ENCODE measurements around the gene RIOX2. TPM values are rescaled to one million over a fixed set of nuclear protein-coding genes. Genes with fewer than 3 reads are reported as not detected.

RIOX2 gene
- total RNA-seq, 2 experiments from 2014 or later: 47.9 to 82.1 TPM

GRCh38 chr3:97959872-97960271 lies 12.4 kb downstream of the RIOX2 start:
- Mint-ChIP-seq H3K9me3 (ENCODE audit: low read depth) (no peaks in the 10 kb centered on the region), H3K4me3 (no peak overlapping the region), H3K27ac (no peak overlapping the region), H3K36me3 (peaks cover 56% of the 10 kb centered on the region), H3K4me1 (peaks cover 32% of the 10 kb centered on the region), H3K27me3 (no peaks in the 10 kb centered on the region)
- CTCF ChIA-PET: interaction anchor here (0.9 kb wide), 1 partner anchor 16 kb away, joined by 3 read pairs; no protein-coding TSS in a partner anchor
- ATAC-seq (no peak), DNase-seq (no peak)

GRCh38 chr3:97958796-97959195 lies 13.4 kb downstream of the RIOX2 start:
- Mint-ChIP-seq H3K36me3 (peaks cover 55% of the 10 kb centered on the region), H3K27me3 (no peaks in the 10 kb centered on the region), H3K4me3 (no peak overlapping the region), H3K9me3 (ENCODE audit: low read depth) (no peaks in the 10 kb centered on the region), H3K27ac (peak overlapping the region; percentile 49), H3K4me1 (peaks cover 25% of the 10 kb centered on the region)
- CTCF ChIA-PET: interaction anchor here (1.3 kb wide), 1 partner anchor 10 kb away, joined by 3 read pairs; no protein-coding TSS in a partner anchor
- DNase-seq (no peak), ATAC-seq (no peak)

- Mint-ChIP-seq H3K27ac (no peak overlapping the region), H3K9me3 (ENCODE audit: low read depth) (no peaks in the 10 kb centered on the region), H3K27me3 (no peaks in the 10 kb centered on the region), H3K36me3 (peaks cover 54% of the 10 kb centered on the region), H3K4me3 (no peak overlapping the region), H3K4me1 (peaks cover 21% of the 10 kb centered on the region)
- no peak for DNase-seq
- ATAC-seq: no peak
- CTCF ChIA-PET: interaction anchor here (1.3 kb wide), 1 partner anchor 10 kb away, joined by 3 read pairs; no protein-coding TSS in a partner anchor
These were observed 13.8 kb downstream of the RIOX2 start for GRCh38 chr3:97958396-97958795.

GRCh38 chr3:97957617-97958311 lies 14.5 kb downstream of the RIOX2 start:
- no peak for ATAC-seq
- H3K27ac Mint-ChIP-seq: peak overlapping the region; percentile 28
- peaks cover 18% of the 10 kb centered on the region for H3K4me1 Mint-ChIP-seq
- no peaks in the 10 kb centered on the region for H3K9me3 Mint-ChIP-seq (ENCODE audit: low read depth)
- H3K36me3 Mint-ChIP-seq: peaks cover 57% of the 10 kb centered on the region
- DNase-seq: no peak
- no peak overlapping the region for H3K4me3 Mint-ChIP-seq
- CTCF ChIA-PET: interaction anchor here (1.3 kb wide), 1 partner anchor 11 kb away, joined by 3 read pairs; no protein-coding TSS in a partner anchor
- no peaks in the 10 kb centered on the region for H3K27me3 Mint-ChIP-seq

GRCh38 chr3:97956051-97956450 lies 16.2 kb downstream of the RIOX2 start:
- H3K27me3 Mint-ChIP-seq: no peaks in the 10 kb centered on the region
- no peak overlapping the region for H3K27ac Mint-ChIP-seq
- H3K36me3 Mint-ChIP-seq: peaks cover 57% of the 10 kb centered on the region
- no peaks in the 10 kb centered on the region for H3K9me3 Mint-ChIP-seq (ENCODE audit: low read depth)
- no peak for DNase-seq
- H3K4me1 Mint-ChIP-seq: peaks cover 12% of the 10 kb centered on the region
- ATAC-seq: no peak
- no peak overlapping the region for H3K4me3 Mint-ChIP-seq
- CTCF ChIA-PET: no interaction called here

- no peaks in the 10 kb centered on the region for H3K27me3 Mint-ChIP-seq
- no peaks in the 10 kb centered on the region for H3K9me3 Mint-ChIP-seq (ENCODE audit: low read depth)
- DNase-seq (no peak), ATAC-seq (no peak)
- peaks cover 14% of the 10 kb centered on the region for H3K4me1 Mint-ChIP-seq
- H3K27ac Mint-ChIP-seq: peak overlapping the region; percentile 42
- CTCF ChIA-PET: interaction anchor here (0.7 to 1.6 kb wide), 5 partner anchors 11 to 154 kb away, joined by 3 to 6 read pairs (median 3); no protein-coding TSS in a partner anchor
- H3K36me3 Mint-ChIP-seq: peaks cover 66% of the 10 kb centered on the region
- H3K4me3 Mint-ChIP-seq: no peak overlapping the region
These were observed 17.9 kb downstream of the RIOX2 start for GRCh38 chr3:97954228-97954827.

- Mint-ChIP-seq H3K36me3 (peaks cover 69% of the 10 kb centered on the region), H3K27me3 (no peaks in the 10 kb centered on the region), H3K4me3 (no peak overlapping the region), H3K4me1 (peaks cover 14% of the 10 kb centered on the region), H3K9me3 (ENCODE audit: low read depth) (no peaks in the 10 kb centered on the region), H3K27ac (no peak overlapping the region)
- DNase-seq (no peak), ATAC-seq (no peak)
- CTCF ChIA-PET: interaction anchor here (0.7 to 1.9 kb wide), 2 partner anchors 70 to 161 kb away, joined by 3 to 4 read pairs; no protein-coding TSS in a partner anchor
These were observed 19.4 kb downstream of the RIOX2 start for GRCh38 chr3:97952872-97953271.

- no peak overlapping the region for H3K4me3 Mint-ChIP-seq
- H3K27ac Mint-ChIP-seq: no peak overlapping the region
- CTCF ChIA-PET: interaction anchor here (0.6 to 1.9 kb wide), 2 partner anchors 13 to 160 kb away, joined by 3 to 4 read pairs; no protein-coding TSS in a partner anchor
- ATAC-seq (no peak), DNase-seq (no peak)
- H3K27me3 Mint-ChIP-seq: no peaks in the 10 kb centered on the region
- H3K9me3 Mint-ChIP-seq (ENCODE audit: low read depth): no peaks in the 10 kb centered on the region
- peaks cover 66% of the 10 kb centered on the region for H3K36me3 Mint-ChIP-seq
- H3K4me1 Mint-ChIP-seq: peaks cover 14% of the 10 kb centered on the region
These were observed 20.0 kb downstream of the RIOX2 start for GRCh38 chr3:97952280-97952679.

GRCh38 chr3:97950360-97950759 lies 21.9 kb downstream of the RIOX2 start:
- DNase-seq (no peak), ATAC-seq (peak; percentile 45)
- CTCF ChIA-PET: interaction anchor here (0.9 to 1.2 kb wide), 3 partner anchors 15 to 73 kb away, joined by 3 to 4 read pairs (median 4); no protein-coding TSS in a partner anchor
- Mint-ChIP-seq H3K27me3 (no peaks in the 10 kb centered on the region), H3K9me3 (ENCODE audit: low read depth) (no peaks in the 10 kb centered on the region), H3K4me1 (peaks cover 14% of the 10 kb centered on the region), H3K27ac (no peak overlapping the region), H3K4me3 (no peak overlapping the region), H3K36me3 (peaks cover 70% of the 10 kb centered on the region)

GRCh38 chr3:97949743-97950142 lies 22.5 kb downstream of the RIOX2 start:
- ATAC-seq (no peak), DNase-seq (no peak)
- H3K9me3 Mint-ChIP-seq (ENCODE audit: low read depth): no peaks in the 10 kb centered on the region
- H3K27me3 Mint-ChIP-seq: no peaks in the 10 kb centered on the region
- CTCF ChIA-PET: interaction anchor here (0.9 to 1.2 kb wide), 3 partner anchors 15 to 73 kb away, joined by 3 to 4 read pairs (median 4); no protein-coding TSS in a partner anchor
- H3K27ac Mint-ChIP-seq: no peak overlapping the region
- H3K4me3 Mint-ChIP-seq: no peak overlapping the region
- peaks cover 12% of the 10 kb centered on the region for H3K4me1 Mint-ChIP-seq
- H3K36me3 Mint-ChIP-seq: peaks cover 72% of the 10 kb centered on the region

GRCh38 chr3:97949110-97949485 lies 23.1 kb downstream of the RIOX2 start:
- H3K4me1 Mint-ChIP-seq: peaks cover 12% of the 10 kb centered on the region
- no peak overlapping the region for H3K27ac Mint-ChIP-seq
- no peaks in the 10 kb centered on the region for H3K27me3 Mint-ChIP-seq
- no peak for DNase-seq
- CTCF ChIA-PET: no interaction called here
- no peak overlapping the region for H3K4me3 Mint-ChIP-seq
- peaks cover 69% of the 10 kb centered on the region for H3K36me3 Mint-ChIP-seq
- no peaks in the 10 kb centered on the region for H3K9me3 Mint-ChIP-seq (ENCODE audit: low read depth)
- no peak for ATAC-seq

- no peaks in the 10 kb centered on the region for H3K27me3 Mint-ChIP-seq
- CTCF ChIA-PET: interaction anchor here (1.4 to 2.5 kb wide), 2 partner anchors 74 to 75 kb away, joined by 3 to 9 read pairs; no protein-coding TSS in a partner anchor
- no peaks in the 10 kb centered on the region for H3K9me3 Mint-ChIP-seq (ENCODE audit: low read depth)
- ATAC-seq: no peak
- H3K36me3 Mint-ChIP-seq: peaks cover 68% of the 10 kb centered on the region
- DNase-seq: no peak
- no peak overlapping the region for H3K4me3 Mint-ChIP-seq
- no peak overlapping the region for H3K27ac Mint-ChIP-seq
- peaks cover 16% of the 10 kb centered on the region for H3K4me1 Mint-ChIP-seq
These were observed 23.7 kb downstream of the RIOX2 start for GRCh38 chr3:97948351-97949109.

Measured in activated CD8-positive, alpha-beta memory T cell treated with anti-CD3 and anti-CD28 coated beads, Interleukin-2, amount 10 ng/mL, durations not matched to agents 7 days and 5 days (primary cell).